Dermis microvascular lymphatic vessel endothelial cell (primary cell): ENCODE measurements around the gene ANKS6. TPM values are rescaled to one million over a fixed set of nuclear protein-coding genes. Genes with fewer than 3 reads are reported as not detected.

ENCODE experiments used
- DNase-seq, 2 donors: peaks; one replicate each; pipeline versions ENCODE4 v3.0.0 to v3.0.0-alpha.2; 2010; ENCODE audit warnings: low read depth in 2 of 2
- total RNA-seq: library from RNA; depleted of rRNA; stranded (reverse); fragments of >200 nt; gene quantifications from 2 replicates; pipeline ENCODE4 v1.2.1, GENCODE V29; 2014

ANKS6 gene
- total RNA-seq, 1 donor from 2014 or later, result 8.2 TPM

GRCh38 chr9:98815391-98815951, 19.1 kb upstream of the ANKS6 start:
- no peak for DNase-seq

- DNase-seq, result no peak
These were observed 14.8 kb upstream of the ANKS6 start for GRCh38 chr9:98811051-98811650.

- DNase-seq, result no peak
These were observed 13.9 kb upstream of the ANKS6 start for GRCh38 chr9:98810102-98810842.

GRCh38 chr9:98809311-98810101, 13.2 kb upstream of the ANKS6 start:
- no peak for DNase-seq

- no peak for DNase-seq
These were observed 12.5 kb upstream of the ANKS6 start for GRCh38 chr9:98808875-98809274.

- no peak for DNase-seq
These were observed 12.1 kb upstream of the ANKS6 start for GRCh38 chr9:98808411-98808815.

- DNase-seq, result no peak
These were observed 11.4 kb upstream of the ANKS6 start for GRCh38 chr9:98807814-98808195.

GRCh38 chr9:98807070-98807813, 10.9 kb upstream of the ANKS6 start, which contains the start of gene GALNT12:
Gene GALNT12 (plus strand): TSS chr9:98807670. CDS start chr9:98807699, 29 bp downstream.
- DNase-seq, result no peak

- no peak for DNase-seq
These were observed 10.2 kb upstream of the ANKS6 start for GRCh38 chr9:98806394-98807035.

- no peak for DNase-seq
These were observed 9.3 kb upstream of the ANKS6 start for GRCh38 chr9:98805506-98806272.

GRCh38 chr9:98804083-98804482, 7.7 kb upstream of the ANKS6 start:
- DNase-seq, result no peak

GRCh38 chr9:98801969-98802371, 5.6 kb upstream of the ANKS6 start:
- DNase-seq, result no peak

GRCh38 chr9:98801561-98801960, 5.2 kb upstream of the ANKS6 start:
- DNase-seq, result no peak

GRCh38 chr9:98798254-98798653, 1.9 kb upstream of the ANKS6 start:
- no peak for DNase-seq

- no peak for DNase-seq
These were observed 1.1 kb upstream of the ANKS6 start for GRCh38 chr9:98797491-98797890.

- peak in 1 of 2 donors; percentile 34 for DNase-seq
These were observed 388 bp downstream of the ANKS6 start for GRCh38 chr9:98795970-98796363.

GRCh38 chr9:98795295-98795955, 930 bp downstream of the ANKS6 start:
- DNase-seq, result no peak

- no peak for DNase-seq
These were observed 1.6 kb downstream of the ANKS6 start for GRCh38 chr9:98794802-98795201.

GRCh38 chr9:98793031-98793430, 3.3 kb downstream of the ANKS6 start:
- no peak for DNase-seq
